Stimulated activated naive B cell treated with anti-CD40 and anti-IgM and Interleukin-4, amounts not matched to agents 10 μg/mL and 1 μg/mL and 100 μg/mL, for 72 hours (primary cell): ENCODE measurements around the gene BUB1.
A peak's percentile ranks its signal among the peaks of the same experiment; 100 is the strongest.

Experiments used
- ATAC-seq, 2 donors: fragments of 150-1000 bp; cut with Tn5 transposase; replicated peaks; 2 replicates each; pipeline ENCODE4 v1.10.0; 2021; ENCODE audit warnings: moderate library complexity in 1 of 2
- DNase-seq: peaks from one replicate; pipeline ENCODE4 v3.0.0; 2021
- H3K27ac Mint-ChIP-seq: one replicate; pipeline ENCODE4 v1.8.0; 2022; ENCODE audit warnings: mild to moderate bottlenecking, mixed read lengths
- H3K27me3 Mint-ChIP-seq, 2 donors: one replicate each; pipeline ENCODE4 v1.8.0; 2022; ENCODE audit warnings: mixed read lengths in 2 of 2
- H3K36me3 Mint-ChIP-seq, 2 donors: one replicate each; pipeline ENCODE4 v1.8.0; 2022; ENCODE audit warnings: mixed read lengths in 2 of 2, mild to moderate bottlenecking in 1 of 2
- H3K4me1 Mint-ChIP-seq, 2 donors: one replicate each; pipeline ENCODE4 v1.8.0; 2022; ENCODE audit warnings: mixed read lengths in 2 of 2, mild to moderate bottlenecking in 1 of 2
- H3K4me3 Mint-ChIP-seq, 2 donors: one replicate each; pipeline ENCODE4 v1.8.0; 2022; ENCODE audit warnings: mild to moderate bottlenecking in 2 of 2, mixed read lengths in 2 of 2, moderate library complexity in 1 of 2
- H3K9me3 Mint-ChIP-seq, 2 donors: one replicate each; pipeline ENCODE4 v1.8.0; 2022; ENCODE audit warnings: mixed read lengths in 2 of 2, mild to moderate bottlenecking in 1 of 2

The BUB1 gene

GRCh38 chr2:110679337-110679707 is 1.5 kb upstream of the BUB1 start:
- no peaks in the 10 kb centered on the region for H3K36me3 Mint-ChIP-seq
- peaks cover 17 to 31% of the 10 kb centered on the region in 2 donors for H3K4me1 Mint-ChIP-seq
- DNase-seq: no peak
- ATAC-seq: no peak
- no peak overlapping the region for H3K27ac Mint-ChIP-seq
- peak overlapping the region in 1 of 2 donors; percentile 87 for H3K4me3 Mint-ChIP-seq
- no peaks in the 10 kb centered on the region for H3K27me3 Mint-ChIP-seq
- H3K9me3 Mint-ChIP-seq: no peaks in the 10 kb centered on the region

DNA sequence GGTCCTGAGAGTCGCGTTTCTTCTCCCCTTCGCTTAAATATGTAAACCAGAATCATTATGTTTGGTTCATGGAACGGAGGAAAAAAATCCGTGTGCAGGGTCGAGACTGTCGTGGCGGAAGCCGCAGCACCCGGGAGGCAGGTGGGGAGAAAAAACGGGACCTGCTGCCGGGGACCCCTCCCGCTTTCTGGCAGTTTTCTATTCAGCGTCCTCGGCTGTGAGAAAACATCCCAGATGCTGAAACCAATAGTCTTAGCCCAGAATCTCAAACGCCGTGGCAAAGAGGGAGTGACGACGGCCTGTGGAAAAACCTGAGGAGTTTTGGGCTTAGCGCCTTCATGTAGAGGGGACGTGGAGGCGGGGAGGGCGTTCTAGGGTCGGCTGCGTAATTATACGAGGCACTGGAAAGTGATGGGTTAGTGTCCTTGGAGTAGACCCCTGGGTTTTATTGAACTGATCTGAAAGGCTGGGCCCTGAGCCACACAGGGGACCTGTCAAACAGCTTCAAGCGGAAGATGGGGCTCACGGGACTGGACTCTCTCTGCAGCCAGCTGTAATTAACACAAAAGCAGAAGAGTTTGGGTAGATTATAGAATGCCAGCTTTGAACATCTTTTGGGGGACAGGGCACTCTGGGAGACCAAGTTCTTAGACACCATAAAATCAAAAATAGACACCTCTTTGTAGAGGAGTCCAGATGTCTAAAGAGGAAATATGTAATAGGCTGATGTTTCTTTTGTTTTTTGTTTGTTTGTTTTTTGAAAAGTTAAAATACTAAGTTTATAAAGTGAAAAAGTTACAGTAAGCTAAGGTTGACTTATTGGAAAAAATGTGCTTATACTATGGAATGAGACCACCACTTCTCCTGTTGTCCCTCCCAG is 834 bp upstream of the BUB1 start:
- DNase-seq: peak; percentile 6
- peak overlapping the region; percentile 87 for H3K27ac Mint-ChIP-seq

GRCh38 chr2:110677080-110677479 is 783 bp downstream of the BUB1 start:
- DNase-seq: no peak
- no peak overlapping the region for H3K27ac Mint-ChIP-seq
- H3K9me3 Mint-ChIP-seq: no peaks in the 10 kb centered on the region
- H3K4me3 Mint-ChIP-seq: peak overlapping the region; percentile 87 to 88
- no peak for ATAC-seq
- H3K36me3 Mint-ChIP-seq: peaks cover 0 to 5% of the 10 kb centered on the region in 2 donors
- H3K4me1 Mint-ChIP-seq: peaks cover 17 to 31% of the 10 kb centered on the region in 2 donors
- H3K27me3 Mint-ChIP-seq: no peaks in the 10 kb centered on the region

More for the DNA sequence above, 834 bp upstream of the BUB1 start:
- no peaks in the 10 kb centered on the region for H3K27me3 Mint-ChIP-seq
- peak; percentile 16 to 22 for ATAC-seq
- no peaks in the 10 kb centered on the region for H3K36me3 Mint-ChIP-seq
- peak overlapping the region; percentile 87 to 88 for H3K4me3 Mint-ChIP-seq
- peaks cover 17 to 31% of the 10 kb centered on the region in 2 donors for H3K4me1 Mint-ChIP-seq
- no peaks in the 10 kb centered on the region for H3K9me3 Mint-ChIP-seq

GRCh38 chr2:110675679-110676078 is 2.2 kb downstream of the BUB1 start:
- DNase-seq (no peak), ATAC-seq (no peak)
- peaks cover 0 to 5% of the 10 kb centered on the region in 2 donors for H3K36me3 Mint-ChIP-seq
- H3K27me3 Mint-ChIP-seq: no peaks in the 10 kb centered on the region
- H3K9me3 Mint-ChIP-seq: no peaks in the 10 kb centered on the region
- H3K27ac Mint-ChIP-seq: no peak overlapping the region
- no peak overlapping the region for H3K4me3 Mint-ChIP-seq
- peaks cover 17 to 31% of the 10 kb centered on the region in 2 donors for H3K4me1 Mint-ChIP-seq

- peaks cover 0 to 5% of the 10 kb centered on the region in 2 donors for H3K36me3 Mint-ChIP-seq
- H3K27ac Mint-ChIP-seq: peak overlapping the region; percentile 68
- ATAC-seq (peak; percentile 87 to 89), DNase-seq (peak; percentile 64)
- peak overlapping the region; percentile 12 to 33 for H3K4me3 Mint-ChIP-seq
- no peaks in the 10 kb centered on the region for H3K27me3 Mint-ChIP-seq
- H3K9me3 Mint-ChIP-seq: no peaks in the 10 kb centered on the region
- peaks cover 17 to 31% of the 10 kb centered on the region in 2 donors for H3K4me1 Mint-ChIP-seq
Observed at GRCh38 chr2:110674620-110675555, 3.0 kb downstream of the BUB1 start.

DNA sequence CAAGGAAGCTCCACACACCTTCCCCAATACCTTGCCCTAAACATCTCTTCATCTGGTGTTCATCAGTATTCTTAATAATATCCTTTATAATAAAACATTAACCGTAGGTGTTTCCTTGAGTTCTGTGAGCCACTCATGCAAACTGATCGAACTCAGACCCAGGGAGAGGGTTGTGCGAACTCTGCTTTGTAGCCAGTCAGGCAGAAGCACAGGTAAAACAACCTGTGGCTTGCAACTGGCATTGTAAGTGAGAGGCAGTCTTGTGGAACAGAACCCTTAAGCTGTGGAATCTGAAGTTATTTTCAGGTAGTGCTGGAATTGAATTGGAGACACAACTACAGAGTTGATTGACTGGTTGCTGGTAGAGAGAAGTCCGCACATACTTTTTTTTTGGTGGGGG is 4.7 kb downstream of the BUB1 start:
- no peak overlapping the region for H3K27ac Mint-ChIP-seq
- H3K4me3 Mint-ChIP-seq: no peak overlapping the region
- ATAC-seq (no peak), DNase-seq (no peak)
- peaks cover 6 to 17% of the 10 kb centered on the region in 2 donors for H3K36me3 Mint-ChIP-seq
- H3K9me3 Mint-ChIP-seq: no peaks in the 10 kb centered on the region
- peaks cover 9 to 14% of the 10 kb centered on the region in 2 donors for H3K4me1 Mint-ChIP-seq
- no peaks in the 10 kb centered on the region for H3K27me3 Mint-ChIP-seq

DNA sequence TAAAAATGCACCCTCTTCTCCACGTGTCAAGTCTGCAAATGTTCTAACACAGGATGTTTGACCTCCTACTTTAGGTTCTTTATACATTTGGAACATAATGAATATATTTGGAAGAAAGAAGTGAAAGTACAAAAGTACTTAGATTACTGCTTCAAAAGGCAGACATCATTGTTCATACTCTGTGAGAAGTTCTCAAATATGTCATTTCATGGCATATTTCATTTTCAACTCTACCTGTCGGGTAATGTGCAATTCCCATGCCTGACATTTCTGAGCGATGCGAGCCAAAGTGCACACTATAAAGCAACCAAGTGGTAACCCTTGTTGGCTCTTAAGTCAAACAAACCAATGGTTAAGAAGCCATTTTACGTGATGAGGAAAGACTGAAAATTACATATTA is 7.0 kb downstream of the BUB1 start:
- H3K9me3 Mint-ChIP-seq: no peaks in the 10 kb centered on the region
- DNase-seq: no peak
- H3K36me3 Mint-ChIP-seq: peaks cover 6 to 20% of the 10 kb centered on the region in 2 donors
- no peak overlapping the region for H3K4me3 Mint-ChIP-seq
- no peak for ATAC-seq
- peaks cover 9 to 14% of the 10 kb centered on the region in 2 donors for H3K4me1 Mint-ChIP-seq
- H3K27me3 Mint-ChIP-seq: no peaks in the 10 kb centered on the region
- no peak overlapping the region for H3K27ac Mint-ChIP-seq

- Mint-ChIP-seq H3K36me3 (peaks cover 6 to 20% of the 10 kb centered on the region in 2 donors), H3K27me3 (no peaks in the 10 kb centered on the region), H3K9me3 (no peaks in the 10 kb centered on the region), H3K4me3 (no peak overlapping the region), H3K4me1 (no peaks in the 10 kb centered on the region), H3K27ac (no peak overlapping the region)
- no peak for ATAC-seq
- DNase-seq: no peak
Observed at GRCh38 chr2:110669079-110669478, 8.8 kb downstream of the BUB1 start.

- no peaks in the 10 kb centered on the region for H3K27me3 Mint-ChIP-seq
- peaks cover 6 to 15% of the 10 kb centered on the region in 2 donors for H3K36me3 Mint-ChIP-seq
- no peaks in the 10 kb centered on the region for H3K4me1 Mint-ChIP-seq
- H3K9me3 Mint-ChIP-seq: no peaks in the 10 kb centered on the region
- ATAC-seq (no peak), DNase-seq (no peak)
- no peak overlapping the region for H3K4me3 Mint-ChIP-seq
- no peak overlapping the region for H3K27ac Mint-ChIP-seq
Observed at GRCh38 chr2:110667071-110667470, 10.8 kb downstream of the BUB1 start.

DNA sequence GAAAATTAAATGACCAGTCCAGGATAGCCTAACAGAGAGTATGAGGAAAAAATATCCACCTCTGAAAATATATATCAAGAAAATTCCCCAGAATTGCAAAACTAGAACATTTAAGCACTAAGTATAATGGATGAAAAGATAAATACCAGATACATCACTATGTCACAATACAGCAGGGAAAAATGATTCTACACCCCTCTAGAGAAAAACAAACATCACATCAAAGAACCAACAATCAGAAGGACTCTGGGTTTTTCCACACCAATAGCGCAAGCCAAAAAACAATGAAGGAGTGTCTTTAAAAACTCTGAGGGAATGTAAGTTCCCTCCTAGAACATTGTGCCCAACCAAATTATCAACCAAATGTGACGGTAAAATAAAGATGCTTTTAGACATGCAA is 13.7 kb downstream of the BUB1 start:
- H3K4me1 Mint-ChIP-seq: no peaks in the 10 kb centered on the region
- H3K4me3 Mint-ChIP-seq: no peak overlapping the region
- H3K9me3 Mint-ChIP-seq: no peaks in the 10 kb centered on the region
- no peak overlapping the region for H3K27ac Mint-ChIP-seq
- DNase-seq (no peak), ATAC-seq (no peak)
- H3K27me3 Mint-ChIP-seq: no peaks in the 10 kb centered on the region
- peaks cover 10 to 21% of the 10 kb centered on the region in 2 donors for H3K36me3 Mint-ChIP-seq

- Mint-ChIP-seq H3K27ac (no peak overlapping the region), H3K4me3 (no peak overlapping the region), H3K9me3 (no peaks in the 10 kb centered on the region), H3K4me1 (no peaks in the 10 kb centered on the region), H3K27me3 (no peaks in the 10 kb centered on the region), H3K36me3 (peaks cover 11 to 19% of the 10 kb centered on the region in 2 donors)
- no peak for ATAC-seq
- no peak for DNase-seq
Observed at GRCh38 chr2:110662560-110662959, 15.3 kb downstream of the BUB1 start.

DNA sequence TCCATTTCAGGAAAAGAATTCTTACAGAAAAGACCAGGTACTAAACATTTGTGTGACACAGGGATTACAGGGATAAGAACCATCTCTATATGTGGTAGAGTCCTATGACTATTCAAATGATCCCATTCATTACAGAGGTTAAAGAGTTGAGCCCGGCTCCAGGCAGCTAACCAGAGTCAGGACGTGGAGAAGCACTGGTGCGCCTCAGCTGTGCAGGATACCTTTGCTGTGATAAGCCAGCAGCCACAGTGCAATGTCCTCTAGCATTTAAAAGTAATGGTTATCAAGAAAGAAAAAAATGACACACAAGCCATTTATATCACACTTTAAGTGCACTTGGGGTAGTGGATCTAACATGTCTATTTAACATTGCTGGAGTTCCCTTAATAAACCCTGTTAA is 17.3 kb downstream of the BUB1 start:
- Mint-ChIP-seq H3K27ac (no peak overlapping the region), H3K9me3 (no peaks in the 10 kb centered on the region), H3K36me3 (peaks cover 18 to 25% of the 10 kb centered on the region in 2 donors), H3K4me1 (no peaks in the 10 kb centered on the region), H3K27me3 (no peaks in the 10 kb centered on the region), H3K4me3 (no peak overlapping the region)
- ATAC-seq: no peak
- no peak for DNase-seq

- DNase-seq (no peak), ATAC-seq (no peak)
- Mint-ChIP-seq H3K4me1 (no peaks in the 10 kb centered on the region), H3K27me3 (no peaks in the 10 kb centered on the region), H3K36me3 (peaks cover 18 to 25% of the 10 kb centered on the region in 2 donors), H3K9me3 (no peaks in the 10 kb centered on the region), H3K27ac (no peak overlapping the region), H3K4me3 (no peak overlapping the region)
Observed at GRCh38 chr2:110659248-110659647, 18.6 kb downstream of the BUB1 start.

- ATAC-seq (no peak), DNase-seq (no peak)
- peaks cover 24 to 35% of the 10 kb centered on the region in 2 donors for H3K36me3 Mint-ChIP-seq
- H3K27me3 Mint-ChIP-seq: no peaks in the 10 kb centered on the region
- no peak overlapping the region for H3K27ac Mint-ChIP-seq
- H3K4me3 Mint-ChIP-seq: no peak overlapping the region
- no peaks in the 10 kb centered on the region for H3K4me1 Mint-ChIP-seq
- no peaks in the 10 kb centered on the region for H3K9me3 Mint-ChIP-seq
Observed at GRCh38 chr2:110657724-110658305, 20.0 kb downstream of the BUB1 start.
